ENCODE measurements around the gene SEC14L1. TPM values are rescaled to one million over a fixed set of nuclear protein-coding genes. Genes with fewer than 3 reads are reported as not detected.
A peak's percentile ranks its signal among the peaks of the same experiment; 100 is the strongest.
"Not testable (repeated sequence)": the region's sequence is repeated elsewhere in the genome, so short reads cannot be mapped to it uniquely, and the experiment has no call there.

SEC14L1 gene
- total RNA-seq, 4 donors from 2014 or later, result 51.1 to 113 (median 81.7) TPM

DNA sequence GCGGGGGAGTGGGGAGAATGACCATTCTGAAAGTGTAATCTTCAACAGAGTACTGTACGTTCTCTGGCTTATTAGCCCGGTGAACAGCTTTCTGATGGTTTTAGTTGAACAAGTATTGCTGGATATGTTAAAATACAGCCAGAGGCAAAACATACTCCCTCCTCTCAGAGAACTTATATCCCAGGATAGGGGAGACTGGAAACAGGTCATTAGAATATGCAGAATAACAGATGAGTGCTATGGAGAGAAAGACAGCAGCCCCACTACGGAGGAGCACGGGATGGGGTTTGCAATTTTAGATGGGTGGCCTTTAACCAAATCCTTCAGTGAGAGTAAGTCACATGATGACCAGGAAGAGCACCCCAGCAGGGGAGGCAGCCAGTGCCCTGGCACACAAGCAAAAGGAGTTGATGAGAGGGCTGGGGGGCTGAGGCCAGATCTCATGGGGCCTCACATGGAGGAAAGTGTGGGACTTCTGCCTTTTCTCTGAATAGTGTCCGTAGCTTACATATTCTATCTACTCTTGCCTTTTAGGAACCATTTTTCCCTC is 43.1 kb upstream of the SEC14L1 start:
- WGBS, 2 donors, result 66 to 75% methylated on average over 6 of the region's 6 CpGs
- TF ChIP-seq, protein P1, sequence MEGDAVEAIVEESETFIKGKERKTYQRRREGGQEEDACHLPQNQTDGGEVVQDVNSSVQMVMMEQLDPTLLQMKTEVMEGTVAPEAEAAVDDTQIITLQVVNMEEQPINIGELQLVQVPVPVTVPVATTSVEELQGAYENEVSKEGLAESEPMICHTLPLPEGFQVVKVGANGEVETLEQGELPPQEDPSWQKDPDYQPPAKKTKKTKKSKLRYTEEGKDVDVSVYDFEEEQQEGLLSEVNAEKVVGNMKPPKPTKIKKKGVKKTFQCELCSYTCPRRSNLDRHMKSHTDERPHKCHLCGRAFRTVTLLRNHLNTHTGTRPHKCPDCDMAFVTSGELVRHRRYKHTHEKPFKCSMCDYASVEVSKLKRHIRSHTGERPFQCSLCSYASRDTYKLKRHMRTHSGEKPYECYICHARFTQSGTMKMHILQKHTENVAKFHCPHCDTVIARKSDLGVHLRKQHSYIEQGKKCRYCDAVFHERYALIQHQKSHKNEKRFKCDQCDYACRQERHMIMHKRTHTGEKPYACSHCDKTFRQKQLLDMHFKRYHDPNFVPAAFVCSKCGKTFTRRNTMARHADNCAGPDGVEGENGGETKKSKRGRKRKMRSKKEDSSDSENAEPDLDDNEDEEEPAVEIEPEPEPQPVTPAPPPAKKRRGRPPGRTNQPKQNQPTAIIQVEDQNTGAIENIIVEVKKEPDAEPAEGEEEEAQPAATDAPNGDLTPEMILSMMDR (IDR thresholded peaks at IDR 0.05), result no peak
- no peak for TF ChIP-seq EP300 (IDR thresholded peaks at IDR 0.05)
- H3K4me3 ChIP-seq, result no peak overlapping the region
- H3K36me3 ChIP-seq, result peaks cover 0 to 27% (median 7%) of the 10 kb centered on the region in 3 donors
- H3K4me1 ChIP-seq, result peaks cover 0 to 50% (median 41%) of the 10 kb centered on the region in 4 donors
- no peak for DNase-seq (ENCODE audit: low spot score in 2 of 2)
- no peaks in the 10 kb centered on the region for H3K9me3 ChIP-seq
- H3K27ac ChIP-seq, result peak overlapping the region; percentile 60 to 89 (median 81)
- H3K27me3 ChIP-seq, result no peaks in the 10 kb centered on the region

DNA sequence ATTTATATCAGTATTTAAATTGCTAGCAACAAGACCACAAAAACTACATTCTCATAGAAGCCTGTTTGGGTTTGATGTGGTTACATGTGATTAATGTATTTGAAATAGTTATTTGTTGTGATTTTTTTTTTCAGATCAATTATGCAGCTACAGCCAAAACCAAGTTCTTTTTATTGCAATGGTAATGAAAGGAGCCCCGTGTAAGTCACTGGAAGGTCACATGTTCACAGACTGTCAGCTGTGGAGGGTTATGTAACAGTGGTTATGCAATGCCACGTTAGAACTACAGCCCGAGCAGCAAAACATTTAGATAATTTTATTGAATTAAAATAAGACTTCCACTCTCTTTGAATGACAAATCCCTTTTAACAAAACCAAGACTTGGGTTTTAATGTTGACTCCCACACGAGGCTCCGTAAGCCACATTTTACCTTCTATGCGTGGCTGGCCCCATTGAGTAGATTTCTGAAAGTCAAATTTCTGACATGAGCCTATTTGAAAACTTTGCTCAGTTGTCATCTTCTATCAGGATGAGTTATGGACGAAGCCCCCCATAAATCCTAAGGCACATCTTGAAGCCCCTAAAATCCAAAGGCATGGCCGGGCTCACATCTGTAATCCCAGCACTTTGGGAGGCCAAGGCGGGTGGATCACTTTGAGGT is 41.8 kb upstream of the SEC14L1 start:
- peak overlapping the region; percentile 74 to 89 (median 81) for H3K27ac ChIP-seq
- H3K9me3 ChIP-seq, result no peaks in the 10 kb centered on the region
- no peaks in the 10 kb centered on the region for H3K27me3 ChIP-seq
- peaks cover 0 to 14% (median 0%) of the 10 kb centered on the region in 3 donors for H3K36me3 ChIP-seq
- peaks cover 0 to 55% (median 41%) of the 10 kb centered on the region in 4 donors for H3K4me1 ChIP-seq
- TF ChIP-seq POLR2A (IDR thresholded peaks at IDR 0.05) (no peak), EP300 (IDR thresholded peaks at IDR 0.05) (peak; percentile 95 to 97)
- TF ChIP-seq, protein P1 (IDR thresholded peaks at IDR 0.05), result no peak
- WGBS, 2 donors, result 28 to 37% methylated on average over 9 of the region's 9 CpGs
- peak in 1 of 2 donors; percentile 89 for DNase-seq (ENCODE audit: low spot score in 2 of 2)
- no peak overlapping the region for H3K4me3 ChIP-seq

GRCh38 chr17:77099997-77100396 is 40.8 kb upstream of the SEC14L1 start:
- WGBS, 2 donors, result 85 to 87% methylated on average over 15 of the region's 15 CpGs
- TF ChIP-seq EP300 (IDR thresholded peaks at IDR 0.05), result peak in 1 of 2 donors; percentile 74
- TF ChIP-seq, protein P1 (IDR thresholded peaks at IDR 0.05), result no peak
- TF ChIP-seq POLR2A (IDR thresholded peaks at IDR 0.05), result peak in 1 of 2 donors; percentile 27
- peaks cover 0 to 56% (median 41%) of the 10 kb centered on the region in 4 donors for H3K4me1 ChIP-seq
- H3K36me3 ChIP-seq, result peaks cover 0 to 4% (median 0%) of the 10 kb centered on the region in 3 donors
- no peaks in the 10 kb centered on the region for H3K9me3 ChIP-seq
- DNase-seq (ENCODE audit: low spot score in 2 of 2), result peak; percentile 38 to 57
- H3K27me3 ChIP-seq, result no peaks in the 10 kb centered on the region
- peak overlapping the region; percentile 74 to 89 (median 81) for H3K27ac ChIP-seq
- no peak overlapping the region for H3K4me3 ChIP-seq

DNA sequence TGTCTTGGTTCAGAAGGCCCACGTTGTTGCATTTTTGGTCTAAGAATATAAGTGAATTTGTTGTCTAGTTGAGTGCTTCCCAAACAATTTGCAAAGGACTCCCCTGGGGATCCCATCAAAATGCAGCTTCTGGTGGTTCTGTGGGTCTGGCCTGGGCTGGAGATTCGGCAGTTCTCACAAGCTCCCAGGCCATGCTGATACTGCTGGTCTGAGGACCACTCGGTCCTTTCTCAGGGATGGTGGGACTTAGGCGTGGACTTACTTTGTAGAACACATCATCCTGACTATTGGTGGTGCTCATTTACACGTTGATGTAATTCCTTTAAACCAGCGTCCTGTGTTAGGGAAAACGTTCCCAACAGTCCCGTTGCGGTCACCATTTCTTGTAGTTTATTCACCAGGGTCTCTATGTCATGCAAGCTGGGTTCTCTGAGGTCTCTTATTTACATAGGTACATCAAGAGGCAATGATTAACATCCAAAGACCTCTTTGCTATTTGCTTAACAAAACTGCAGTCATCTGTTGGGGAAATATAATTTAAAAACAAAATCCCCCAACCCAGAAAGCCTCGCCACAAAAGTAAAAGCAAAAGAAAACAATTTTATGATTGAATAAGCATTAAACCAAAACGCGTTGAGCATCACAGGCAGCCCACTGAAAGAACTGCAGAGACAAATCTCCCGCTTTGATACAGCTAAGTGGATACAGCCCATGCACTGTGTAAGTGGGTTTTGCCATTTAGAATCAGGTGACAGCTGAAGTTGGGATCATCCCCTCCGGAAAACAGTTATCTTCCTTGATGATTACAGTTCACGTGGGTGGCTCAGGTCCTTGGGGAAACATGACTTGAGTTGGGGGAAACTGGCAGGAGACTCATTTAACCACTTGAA is 39.0 kb upstream of the SEC14L1 start:
- H3K27me3 ChIP-seq, result no peaks in the 10 kb centered on the region
- no peak for DNase-seq (ENCODE audit: low spot score in 2 of 2)
- H3K9me3 ChIP-seq, result no peaks in the 10 kb centered on the region
- WGBS, 2 donors, result 75 to 76% methylated on average over 15 of the region's 15 CpGs
- peaks cover 0 to 40% (median 34%) of the 10 kb centered on the region in 4 donors for H3K4me1 ChIP-seq
- H3K36me3 ChIP-seq, result no peaks in the 10 kb centered on the region
- no peak overlapping the region for H3K4me3 ChIP-seq
- peak overlapping the region in 2 of 4 donors; percentile 18 to 89 for H3K27ac ChIP-seq
- TF ChIP-seq, protein P1 (IDR thresholded peaks at IDR 0.05), result no peak
- TF ChIP-seq EP300 (IDR thresholded peaks at IDR 0.05) (no peak), POLR2A (IDR thresholded peaks at IDR 0.05) (no peak)

- H3K36me3 ChIP-seq; DNase-seq (ENCODE audit: low spot score in 2 of 2); H3K27me3 ChIP-seq; H3K9me3 ChIP-seq; H3K4me3 ChIP-seq: not testable (repeated sequence)
- 88 to 92% methylated on average over 8 of the region's 8 CpGs for WGBS, 2 donors
- Histone ChIP-seq H3K27ac (peak overlapping the region in 2 of 4 donors; percentile 18 to 89), H3K4me1 (peaks cover 0 to 32% (median 27%) of the 10 kb centered on the region in 4 donors)
These were observed 38.2 kb upstream of the SEC14L1 start for GRCh38 chr17:77102411-77103134.
